Measurements from ENCODE around the gene HMGN3. TPM values are rescaled to one million over a fixed set of nuclear protein-coding genes. Genes with fewer than 3 reads are reported as not detected.

The HMGN3 gene
- total RNA-seq, 2 donors from 2014 or later: 40.0 to 46.3 TPM

GRCh38 chr6:79240509-79240908 lies 6.0 kb upstream of the HMGN3 start:
- DNase-seq (ENCODE audit: low spot score): no peak
- no peak for TF ChIP-seq CTCF (IDR thresholded peaks at IDR 0.05)
- no peaks in the 10 kb centered on the region for H3K27me3 ChIP-seq (replicated peaks; ENCODE audit: insufficient read depth)
- no peaks in the 10 kb centered on the region for H3K9me3 ChIP-seq
- no peak overlapping the region for H3K27ac ChIP-seq
- H3K4me3 ChIP-seq: no peak overlapping the region
- ATAC-seq (ENCODE audit: insufficient number of reproducible peaks, low FRiP score, low read depth): no peak
- H3K36me3 ChIP-seq: no peaks in the 10 kb centered on the region
- no peaks in the 10 kb centered on the region for H3K4me1 ChIP-seq (ENCODE audit: control insufficient read depth in 1 of 2, low read depth in 2 of 2)

- peaks cover 0 to 3% of the 10 kb centered on the region in 2 donors for H3K4me1 ChIP-seq (ENCODE audit: control insufficient read depth in 1 of 2, low read depth in 2 of 2)
- DNase-seq (ENCODE audit: low spot score): no peak
- no peak overlapping the region for H3K27ac ChIP-seq
- no peaks in the 10 kb centered on the region for H3K27me3 ChIP-seq (replicated peaks; ENCODE audit: insufficient read depth)
- H3K36me3 ChIP-seq: no peaks in the 10 kb centered on the region
- no peak overlapping the region for H3K4me3 ChIP-seq
- no peak for ATAC-seq (ENCODE audit: insufficient number of reproducible peaks, low FRiP score, low read depth)
- TF ChIP-seq CTCF (IDR thresholded peaks at IDR 0.05): no peak
- H3K9me3 ChIP-seq: no peaks in the 10 kb centered on the region
These were observed 5.2 kb upstream of the HMGN3 start for GRCh38 chr6:79239536-79240168.

- Histone ChIP-seq H3K27ac (no peak overlapping the region), H3K9me3 (no peaks in the 10 kb centered on the region), H3K27me3 (replicated peaks; ENCODE audit: insufficient read depth) (no peaks in the 10 kb centered on the region), H3K4me3 (no peak overlapping the region), H3K4me1 (ENCODE audit: control insufficient read depth in 1 of 2, low read depth in 2 of 2) (peaks cover 0 to 3% of the 10 kb centered on the region in 2 donors), H3K36me3 (no peaks in the 10 kb centered on the region)
- no peak for DNase-seq (ENCODE audit: low spot score)
- TF ChIP-seq CTCF (IDR thresholded peaks at IDR 0.05): no peak
- no peak for ATAC-seq (ENCODE audit: insufficient number of reproducible peaks, low FRiP score, low read depth)
These were observed 4.4 kb upstream of the HMGN3 start for GRCh38 chr6:79238919-79239318.

- ATAC-seq (ENCODE audit: insufficient number of reproducible peaks, low FRiP score, low read depth): no peak
These were observed 2.2 kb upstream of the HMGN3 start for GRCh38 chr6:79236711-79237110.

GRCh38 chr6:79233611-79234149 lies 802 bp downstream of the HMGN3 start:
- Histone ChIP-seq H3K27me3 (replicated peaks; ENCODE audit: insufficient read depth) (no peaks in the 10 kb centered on the region), H3K4me3 (peak overlapping the region; percentile 99), H3K4me1 (ENCODE audit: control insufficient read depth in 1 of 2, low read depth in 2 of 2) (peaks cover 3 to 26% of the 10 kb centered on the region in 2 donors), H3K9me3 (no peaks in the 10 kb centered on the region), H3K36me3 (no peaks in the 10 kb centered on the region), H3K27ac (peak overlapping the region; percentile 89 to 93)
- TF ChIP-seq CTCF (IDR thresholded peaks at IDR 0.05): peak; percentile 39
- ATAC-seq (ENCODE audit: insufficient number of reproducible peaks, low FRiP score, low read depth) (peak; percentile 82), DNase-seq (ENCODE audit: low spot score) (peak; percentile 70)

More at GRCh38 chr6:79236711-79237110, 2.2 kb upstream of the HMGN3 start:
- no peak for TF ChIP-seq CTCF (IDR thresholded peaks at IDR 0.05)
- H3K4me3 ChIP-seq: no peak overlapping the region
- H3K27me3 ChIP-seq (replicated peaks; ENCODE audit: insufficient read depth): no peaks in the 10 kb centered on the region
- peaks cover 3 to 14% of the 10 kb centered on the region in 2 donors for H3K4me1 ChIP-seq (ENCODE audit: control insufficient read depth in 1 of 2, low read depth in 2 of 2)
- no peak for DNase-seq (ENCODE audit: low spot score)
- H3K9me3 ChIP-seq: no peaks in the 10 kb centered on the region
- no peaks in the 10 kb centered on the region for H3K36me3 ChIP-seq
- H3K27ac ChIP-seq: no peak overlapping the region
